Astrocyte (in vitro differentiated cells and primary cell): Measurements from ENCODE around the gene JAKMIP1.

ENCODE experiments used
- CTCF ChIP-seq: IDR thresholded peaks from 2 replicates; pipeline ENCODE4 v1.5.1; 2011; ENCODE audit warnings: low read depth, mild to moderate bottlenecking, inconsistent platforms, low read length, moderate library complexity; ENCODE audit not compliant: insufficient read depth
- EZH2 ChIP-seq: IDR thresholded peaks from 2 replicates; pipeline ENCODE4 v1.6.1; 2012; ENCODE audit warnings: mild to moderate bottlenecking, low read length, inconsistent platforms; ENCODE audit not compliant: insufficient read depth

DNA sequence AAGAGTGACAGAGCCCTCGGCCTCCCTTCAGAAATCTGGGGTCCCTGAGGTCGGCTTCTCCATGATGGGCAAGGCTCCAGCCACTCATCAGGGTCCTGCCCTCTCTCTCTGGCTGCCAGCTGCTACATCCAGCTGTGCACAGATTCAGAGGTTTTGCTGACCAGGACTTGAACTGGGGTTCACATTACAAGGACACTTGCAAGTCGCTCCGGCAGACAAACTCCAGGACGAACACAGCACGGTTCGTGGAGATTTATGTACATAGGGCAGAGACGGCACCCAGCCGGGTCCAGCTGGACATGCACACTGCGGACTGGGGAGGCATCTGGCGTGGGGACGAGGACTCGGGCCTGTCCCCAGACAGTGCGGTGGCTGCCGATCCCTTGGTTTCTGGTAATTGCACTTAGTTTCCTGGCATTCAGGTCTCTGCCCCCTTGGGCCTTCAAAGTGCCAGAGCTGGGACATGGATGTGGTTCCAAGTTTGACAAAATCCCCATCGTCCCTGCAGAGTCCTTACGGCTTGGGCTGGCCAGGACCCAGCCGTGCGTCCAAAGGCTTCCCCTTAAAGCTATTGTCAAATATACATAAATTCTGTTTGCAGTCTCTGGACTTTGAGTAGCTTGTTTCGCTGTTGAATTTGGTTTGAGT lies 175.9 kb downstream of the JAKMIP1 start:
- TF ChIP-seq CTCF: no peak
- TF ChIP-seq EZH2: no peak
